Posterior vena cava (tissue), 2 donors: ENCODE measurements around the gene NKIRAS2. TPM values are rescaled to one million over a fixed set of nuclear protein-coding genes. Genes with fewer than 3 reads are reported as not detected.
A peak's percentile ranks its signal among the peaks of the same experiment; 100 is the strongest.

Source experiments
- DNase-seq: peaks from one replicate; pipeline ENCODE4 v3.0.0-alpha.2; 2020; ENCODE audit warnings: low spot score
- intact Hi-C, 2 donors: fragments of 100-400 bp; cut with DNase I; formaldehyde crosslinking; loops; one replicate each; pipeline versions ENCODE4 v1.14.1 to v1.14.2; 2022 to 2023
- long read RNA-seq, 2 donors: library from polyadenylated mRNA; unstranded; transcript quantifications; one replicate each; pipeline ENCODE4 v2.0.0, GENCODE V29; 2020 to 2021
- total RNA-seq, 2 donors: library from RNA; stranded (reverse); fragmentation: NEBNext Ultra II Directional; extraction: Animal tissue kit (Norgen Biotek cat#: 25700); gene quantifications; one replicate each; pipeline ENCODE4 v1.2.1, GENCODE V29; 2021
- donor health status: DM: yes; HTN: yes; CAD: no.
- donor health status: DM: yes; HTN: yes; CAD: no.

Gene NKIRAS2
- total RNA-seq = 10 to 100 TPM; 28.3 TPM
- long read RNA-seq, donor 1, transcript NKIRAS2-206 (4 exons, 1,909 nt) = major isoform, 15 of 26 reads
- long read RNA-seq, donor 1, partial matches to known transcripts = 0 of 26 reads
- long read RNA-seq, donor 1, other reads (novel, unspliced or antisense) = 9 of 26 reads
- long read RNA-seq, donor 2, full-length matches to known transcripts = 100 of 112 reads
- long read RNA-seq, donor 2, partial matches to known transcripts = 2 of 112 reads
- long read RNA-seq, donor 2, other reads (novel, unspliced or antisense) = 10 of 112 reads

GRCh38 chr17:42019509-42020404 is at the start of gene NKIRAS2:
Gene NKIRAS2, plus strand, starts transcription at chr17:42020090. Its CDS starts 1,488 bp downstream, at chr17:42021578.
- intact Hi-C loops = loop anchor here in 1 of 2 donors (5.0 to 10.0 kb wide), 2 partner anchors 95 to 1978 kb away; partner anchors contain the start of gene DHX58
- peak; percentile 99 for DNase-seq

- intact Hi-C loops = loop anchor here in 1 of 2 donors (10.0 kb wide), 1 partner anchor 964 kb away; no protein-coding TSS in a partner anchor
- DNase-seq = peak; percentile 61
Observed at GRCh38 chr17:41970901-41971331, 49.0 kb upstream of the NKIRAS2 start.

GRCh38 chr17:41971721-41972523 is 48.0 kb upstream of the NKIRAS2 start:
- peak; percentile 64 for DNase-seq
- intact Hi-C loops = loop anchor here in 1 of 2 donors (10.0 kb wide), 1 partner anchor 963 kb away; no protein-coding TSS in a partner anchor

GRCh38 chr17:41972571-41973407 is 47.1 kb upstream of the NKIRAS2 start:
- peak; percentile 80 for DNase-seq
- intact Hi-C loops = loop anchor here in 1 of 2 donors (10.0 kb wide), 1 partner anchor 962 kb away; no protein-coding TSS in a partner anchor

GRCh38 chr17:41973408-41973811 is 46.5 kb upstream of the NKIRAS2 start:
- intact Hi-C loops = loop anchor here in 1 of 2 donors (10.0 kb wide), 1 partner anchor 961 kb away; no protein-coding TSS in a partner anchor
- peak; percentile 69 for DNase-seq

GRCh38 chr17:41974031-41974430 is 45.9 kb upstream of the NKIRAS2 start:
- DNase-seq = peak; percentile 71
- intact Hi-C loops = loop anchor here in 1 of 2 donors (10.0 kb wide), 1 partner anchor 961 kb away; no protein-coding TSS in a partner anchor

GRCh38 chr17:41974658-41975057 is 45.2 kb upstream of the NKIRAS2 start:
- DNase-seq = peak; percentile 69
- intact Hi-C loops = loop anchor here in 1 of 2 donors (10.0 kb wide), 1 partner anchor 960 kb away; no protein-coding TSS in a partner anchor

- DNase-seq = peak; percentile 69
- intact Hi-C loops = loop anchor here in 1 of 2 donors (10.0 kb wide), 1 partner anchor 959 kb away; no protein-coding TSS in a partner anchor
Observed at GRCh38 chr17:41975099-41976083, 44.5 kb upstream of the NKIRAS2 start.

- intact Hi-C loops = loop anchor here in 1 of 2 donors (10.0 kb wide), 1 partner anchor 959 kb away; no protein-coding TSS in a partner anchor
Observed at GRCh38 chr17:41976142-41976768, 43.6 kb upstream of the NKIRAS2 start.

GRCh38 chr17:41977991-41978390 is 41.9 kb upstream of the NKIRAS2 start:
- DNase-seq = no peak
- intact Hi-C loops = loop anchor here in 1 of 2 donors (10.0 kb wide), 1 partner anchor 957 kb away; no protein-coding TSS in a partner anchor

More at GRCh38 chr17:41976142-41976768, 43.6 kb upstream of the NKIRAS2 start:
- DNase-seq = no peak

GRCh38 chr17:41982026-41982760 is 37.7 kb upstream of the NKIRAS2 start:
- intact Hi-C loops = no loop called here
- DNase-seq = no peak

- intact Hi-C loops = no loop called here
- no peak for DNase-seq
Observed at GRCh38 chr17:41984454-41984853, 35.4 kb upstream of the NKIRAS2 start.

GRCh38 chr17:41985919-41986318 is 34.0 kb upstream of the NKIRAS2 start:
- no peak for DNase-seq
- intact Hi-C loops = no loop called here

- DNase-seq = no peak
- intact Hi-C loops = no loop called here
Observed at GRCh38 chr17:41986634-41987033, 33.3 kb upstream of the NKIRAS2 start.

- intact Hi-C loops = no loop called here
- DNase-seq = no peak
Observed at GRCh38 chr17:41987642-41988041, 32.2 kb upstream of the NKIRAS2 start.
